Daoy (cell line): ENCODE data around the gene B3GAT3. TPM values are rescaled to one million over a fixed set of nuclear protein-coding genes. Genes with fewer than 3 reads are reported as not detected.
"Not testable (repeated sequence)": the region's sequence is repeated elsewhere in the genome, so short reads cannot be mapped to it uniquely, and the experiment has no call there.

Source experiments
- DNase-seq: peaks from one replicate; pipeline ENCODE4 v3.0.0-alpha.2; 2015; ENCODE audit warnings: low read depth
- total RNA-seq: library from RNA; depleted of rRNA; stranded (reverse); fragments of >200 nt; shearing (Covaris generic); gene quantifications from 2 replicates; pipeline ENCODE4 v1.2.3, GENCODE V29; 2014; rRNA removed

B3GAT3 gene
- total RNA-seq = 15.0 and 17.9 TPM in 2 replicates

- peak; percentile 99 for DNase-seq
Observed at GRCh38 chr11:62621567-62622470, at the start of gene B3GAT3. B3GAT3 (minus strand) TSS chr11:62621986; CDS start chr11:62621947, 39 bp downstream.

GRCh38 chr11:62671236-62671607, 49.4 kb upstream of the B3GAT3 start:
- no peak for DNase-seq

GRCh38 chr11:62669420-62670161, 47.8 kb upstream of the B3GAT3 start:
- no peak for DNase-seq

GRCh38 chr11:62667460-62667859, 45.7 kb upstream of the B3GAT3 start:
- DNase-seq = no peak

GRCh38 chr11:62666259-62666926, 44.6 kb upstream of the B3GAT3 start:
- DNase-seq = no peak

- peak; percentile 51 for DNase-seq
Observed at GRCh38 chr11:62665599-62666258, 43.9 kb upstream of the B3GAT3 start.

GRCh38 chr11:62665075-62665598, 43.4 kb upstream of the B3GAT3 start, which contains the start of the genes C11orf98 and CSKMT:
C11orf98 (minus strand) TSS chr11:62665210; CDS start chr11:62665169, 41 bp downstream.
CSKMT (plus strand) TSS chr11:62665312; CDS start chr11:62665880, 568 bp downstream.
- peak; percentile 91 for DNase-seq

GRCh38 chr11:62664405-62665074, 42.8 kb upstream of the B3GAT3 start:
- peak; percentile 67 for DNase-seq

- no peak for DNase-seq
Observed at GRCh38 chr11:62656796-62657429, 35.1 kb upstream of the B3GAT3 start.

GRCh38 chr11:62654297-62654696, 32.5 kb upstream of the B3GAT3 start:
- DNase-seq = no peak

GRCh38 chr11:62652161-62653006, 30.6 kb upstream of the B3GAT3 start:
- DNase-seq = no peak

GRCh38 chr11:62650283-62650682, 28.5 kb upstream of the B3GAT3 start:
- not testable (repeated sequence) for DNase-seq

GRCh38 chr11:62649486-62649885, 27.7 kb upstream of the B3GAT3 start:
- no peak for DNase-seq

GRCh38 chr11:62648967-62649364, 27.2 kb upstream of the B3GAT3 start:
- no peak for DNase-seq

GRCh38 chr11:62648185-62648966, 26.6 kb upstream of the B3GAT3 start:
- DNase-seq = no peak

GRCh38 chr11:62647609-62648005, 25.8 kb upstream of the B3GAT3 start:
- DNase-seq = no peak

- DNase-seq = no peak
Observed at GRCh38 chr11:62646825-62647608, 25.2 kb upstream of the B3GAT3 start.
